ENCODE data around the gene AGTRAP. TPM values are rescaled to one million over a fixed set of nuclear protein-coding genes. Genes with fewer than 3 reads are reported as not detected.

Gene AGTRAP
- total RNA-seq, 1 experiment from 2014 or later: 22.6 TPM

GRCh38 chr1:11701551-11701961 lies 34.4 kb upstream of the AGTRAP start:
- no peak overlapping the region for H3K27ac ChIP-seq
- H3K36me3 ChIP-seq: no peaks in the 10 kb centered on the region
- H3K27me3 ChIP-seq (replicated peaks): peaks cover 30% of the 10 kb centered on the region
- no peak for DNase-seq (ENCODE audit: low read depth in 1 of 2, low spot score in 2 of 2)
- no peaks in the 10 kb centered on the region; the same call in 1 of the 2 replicates for H3K9me3 ChIP-seq (replicated peaks)
- no peaks in the 10 kb centered on the region for H3K4me1 ChIP-seq (replicated peaks)
- H3K4me3 ChIP-seq: no peak overlapping the region

- Histone ChIP-seq H3K36me3 (no peaks in the 10 kb centered on the region), H3K27me3 (replicated peaks) (peaks cover 28% of the 10 kb centered on the region), H3K27ac (no peak overlapping the region), H3K4me1 (replicated peaks) (no peaks in the 10 kb centered on the region), H3K9me3 (replicated peaks) (no peaks in the 10 kb centered on the region; the same call in 1 of the 2 replicates), H3K4me3 (no peak overlapping the region)
- no peak for DNase-seq (ENCODE audit: low read depth in 1 of 2, low spot score in 2 of 2)
Measured at GRCh38 chr1:11701981-11702803, 33.7 kb upstream of the AGTRAP start.

GRCh38 chr1:11703357-11704193 lies 32.4 kb upstream of the AGTRAP start:
- no peaks in the 10 kb centered on the region; the same call in 1 of the 2 replicates for H3K9me3 ChIP-seq (replicated peaks)
- DNase-seq (ENCODE audit: low read depth in 1 of 2, low spot score in 2 of 2): no peak
- no peak overlapping the region for H3K4me3 ChIP-seq
- no peaks in the 10 kb centered on the region for H3K4me1 ChIP-seq (replicated peaks)
- peaks cover 25% of the 10 kb centered on the region for H3K27me3 ChIP-seq (replicated peaks)
- H3K36me3 ChIP-seq: no peaks in the 10 kb centered on the region
- H3K27ac ChIP-seq: no peak overlapping the region

GRCh38 chr1:11704194-11704529 lies 31.8 kb upstream of the AGTRAP start:
- no peak overlapping the region for H3K27ac ChIP-seq
- H3K36me3 ChIP-seq: no peaks in the 10 kb centered on the region
- H3K27me3 ChIP-seq (replicated peaks): peaks cover 22% of the 10 kb centered on the region
- H3K4me1 ChIP-seq (replicated peaks): no peaks in the 10 kb centered on the region
- H3K9me3 ChIP-seq (replicated peaks): no peaks in the 10 kb centered on the region; the same call in 1 of the 2 replicates
- no peak overlapping the region for H3K4me3 ChIP-seq
- DNase-seq (ENCODE audit: low read depth in 1 of 2, low spot score in 2 of 2): no peak

DNA sequence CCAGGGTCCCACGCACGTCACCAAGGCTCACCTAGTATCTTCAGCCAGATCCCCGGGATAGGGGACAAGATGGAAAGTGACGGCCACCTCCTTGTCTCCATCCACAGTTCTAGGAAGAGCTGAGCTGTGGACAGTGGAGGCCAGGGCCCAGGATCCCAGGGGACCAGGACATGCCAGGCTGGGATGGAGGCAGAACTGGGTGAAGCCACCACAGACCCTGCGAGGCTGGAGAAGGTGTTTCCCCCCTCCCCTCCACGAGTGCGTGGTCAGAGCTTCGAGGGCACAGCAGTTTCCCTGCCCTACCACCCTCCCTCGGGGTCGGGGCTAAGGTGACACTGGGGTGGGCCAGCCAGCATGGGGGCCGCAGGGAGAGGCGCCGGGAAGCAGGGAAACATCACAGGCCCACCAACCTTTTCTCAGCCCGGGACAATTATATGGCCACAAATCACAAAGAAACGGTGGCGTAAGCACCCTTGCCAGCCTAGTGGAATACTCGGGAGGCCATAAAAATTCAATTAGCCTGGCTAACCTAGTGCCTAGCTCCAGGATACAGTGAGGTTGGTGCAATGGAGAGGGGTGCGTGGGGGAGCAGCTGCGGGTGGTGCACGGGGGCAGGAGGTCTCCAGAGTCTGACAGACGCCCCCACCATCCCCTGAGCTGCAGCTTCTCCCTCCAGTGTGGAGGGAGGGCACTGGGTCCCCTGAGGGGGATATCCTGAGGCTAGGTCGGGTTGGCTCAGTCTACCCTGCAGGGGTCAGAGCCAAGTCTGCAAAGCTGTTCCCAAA lies 31.1 kb upstream of the AGTRAP start:
- H3K4me1 ChIP-seq (replicated peaks): no peaks in the 10 kb centered on the region
- no peak overlapping the region for H3K27ac ChIP-seq
- no peaks in the 10 kb centered on the region for H3K36me3 ChIP-seq
- peaks cover 22% of the 10 kb centered on the region for H3K27me3 ChIP-seq (replicated peaks)
- H3K9me3 ChIP-seq (replicated peaks): no peaks in the 10 kb centered on the region; the same call in 1 of the 2 replicates
- H3K4me3 ChIP-seq: no peak overlapping the region
- no peak for DNase-seq (ENCODE audit: low read depth in 1 of 2, low spot score in 2 of 2)

DNA sequence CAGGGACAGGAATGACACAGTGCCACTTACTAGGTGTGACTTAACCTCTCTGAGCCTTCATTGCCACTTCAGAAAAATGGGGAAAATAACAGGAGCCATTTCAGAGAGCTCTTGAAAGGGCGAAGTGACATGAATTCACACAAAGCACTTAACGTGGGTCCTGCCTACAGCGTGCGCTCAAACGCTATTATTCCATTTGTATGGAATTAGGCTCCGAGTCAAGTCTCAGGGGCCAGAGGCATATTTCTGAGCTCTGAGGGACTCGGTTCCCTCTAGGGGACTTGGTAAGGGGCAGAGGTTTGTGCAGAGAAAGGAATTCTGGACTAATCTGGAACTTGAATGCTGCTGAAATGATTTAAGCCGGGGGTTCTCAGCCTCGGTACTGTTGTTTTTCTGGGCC lies 30.3 kb upstream of the AGTRAP start:
- H3K27me3 ChIP-seq (replicated peaks): peaks cover 22% of the 10 kb centered on the region
- DNase-seq (ENCODE audit: low read depth in 1 of 2, low spot score in 2 of 2): no peak
- H3K27ac ChIP-seq: no peak overlapping the region
- no peak overlapping the region for H3K4me3 ChIP-seq
- H3K36me3 ChIP-seq: no peaks in the 10 kb centered on the region
- H3K9me3 ChIP-seq (replicated peaks): no peaks in the 10 kb centered on the region; the same call in 1 of the 2 replicates
- H3K4me1 ChIP-seq (replicated peaks): no peaks in the 10 kb centered on the region

DNA sequence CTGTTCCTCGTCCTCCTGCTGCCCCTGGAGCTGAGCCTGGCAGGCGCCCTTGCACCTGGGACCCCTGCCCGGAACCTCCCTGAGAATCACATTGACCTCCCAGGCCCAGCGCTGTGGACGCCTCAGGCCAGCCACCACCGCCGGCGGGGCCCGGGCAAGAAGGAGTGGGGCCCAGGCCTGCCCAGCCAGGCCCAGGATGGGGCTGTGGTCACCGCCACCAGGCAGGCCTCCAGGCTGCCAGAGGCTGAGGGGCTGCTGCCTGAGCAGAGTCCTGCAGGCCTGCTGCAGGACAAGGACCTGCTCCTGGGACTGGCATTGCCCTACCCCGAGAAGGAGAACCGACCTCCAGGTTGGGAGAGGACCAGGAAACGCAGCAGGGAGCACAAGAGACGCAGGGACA lies 29.6 kb upstream of the AGTRAP start:
- Histone ChIP-seq H3K4me3 (no peak overlapping the region), H3K36me3 (no peaks in the 10 kb centered on the region), H3K27me3 (replicated peaks) (peaks cover 22% of the 10 kb centered on the region), H3K27ac (no peak overlapping the region), H3K4me1 (replicated peaks) (no peaks in the 10 kb centered on the region), H3K9me3 (replicated peaks) (no peaks in the 10 kb centered on the region; the same call in 1 of the 2 replicates)
- DNase-seq (ENCODE audit: low read depth in 1 of 2, low spot score in 2 of 2): no peak

GRCh38 chr1:11707621-11708276 lies 28.2 kb upstream of the AGTRAP start:
- H3K9me3 ChIP-seq (replicated peaks): no peaks in the 10 kb centered on the region
- no peak overlapping the region for H3K27ac ChIP-seq
- no peak overlapping the region for H3K4me3 ChIP-seq
- H3K4me1 ChIP-seq (replicated peaks): no peaks in the 10 kb centered on the region
- DNase-seq (ENCODE audit: low read depth in 1 of 2, low spot score in 2 of 2): no peak
- H3K36me3 ChIP-seq: no peaks in the 10 kb centered on the region
- H3K27me3 ChIP-seq (replicated peaks): peaks cover 22% of the 10 kb centered on the region; the same call in 1 of the 2 replicates

GRCh38 chr1:11708554-11709350 lies 27.2 kb upstream of the AGTRAP start:
- H3K27me3 ChIP-seq (replicated peaks): peaks cover 19% of the 10 kb centered on the region; the same call in 1 of the 2 replicates
- H3K4me3 ChIP-seq: no peak overlapping the region
- no peaks in the 10 kb centered on the region for H3K9me3 ChIP-seq (replicated peaks)
- no peaks in the 10 kb centered on the region for H3K4me1 ChIP-seq (replicated peaks)
- no peaks in the 10 kb centered on the region for H3K36me3 ChIP-seq
- no peak for DNase-seq (ENCODE audit: low read depth in 1 of 2, low spot score in 2 of 2)
- no peak overlapping the region for H3K27ac ChIP-seq

DNA sequence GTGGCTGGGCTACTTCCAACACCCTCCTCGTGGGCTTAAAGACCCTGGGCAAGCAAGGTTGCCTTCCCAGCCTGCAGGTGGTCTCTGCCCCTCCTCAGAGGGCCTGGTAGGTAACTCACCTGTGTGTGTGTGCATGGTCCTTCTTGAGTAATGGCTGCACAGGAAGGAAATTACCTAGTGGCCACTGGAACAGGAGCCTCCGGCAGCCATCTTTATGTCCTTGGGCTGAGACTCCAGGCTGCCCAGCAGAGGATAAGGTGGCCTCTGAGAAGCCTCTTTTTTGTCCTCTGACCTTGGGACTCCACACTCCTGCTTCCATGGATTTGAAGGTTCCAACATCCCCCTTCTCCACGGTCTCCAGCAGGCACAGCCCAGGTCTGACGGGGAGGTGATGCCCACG lies 24.4 kb upstream of the AGTRAP start:
- no peak for DNase-seq (ENCODE audit: low read depth in 1 of 2, low spot score in 2 of 2)
- no peaks in the 10 kb centered on the region for H3K4me1 ChIP-seq (replicated peaks)
- no peak overlapping the region for H3K27ac ChIP-seq
- peaks cover 20% of the 10 kb centered on the region for H3K27me3 ChIP-seq (replicated peaks)
- no peaks in the 10 kb centered on the region for H3K9me3 ChIP-seq (replicated peaks)
- H3K4me3 ChIP-seq: no peak overlapping the region
- no peaks in the 10 kb centered on the region for H3K36me3 ChIP-seq

DNA sequence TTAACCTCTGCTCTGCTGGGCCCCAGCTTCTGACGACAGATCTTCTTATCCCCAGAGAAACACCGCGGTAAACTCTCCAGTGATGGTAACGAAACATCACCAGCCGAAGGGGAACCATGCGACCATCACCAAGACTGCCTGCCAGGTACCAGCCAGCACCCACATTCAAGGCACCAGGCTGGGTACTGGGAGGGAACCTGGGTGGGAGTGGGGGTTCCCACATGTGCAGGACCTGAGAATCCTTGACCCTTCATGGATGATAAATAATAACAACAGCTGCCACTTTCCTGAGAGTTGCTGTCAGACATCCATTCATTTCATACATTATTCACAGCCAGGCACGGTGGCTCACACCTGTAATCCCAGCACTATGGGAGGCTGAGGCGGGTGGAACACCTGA lies 23.7 kb upstream of the AGTRAP start:
- Histone ChIP-seq H3K4me3 (no peak overlapping the region), H3K9me3 (replicated peaks) (no peaks in the 10 kb centered on the region), H3K4me1 (replicated peaks) (no peaks in the 10 kb centered on the region), H3K36me3 (no peaks in the 10 kb centered on the region), H3K27me3 (replicated peaks) (peaks cover 20% of the 10 kb centered on the region), H3K27ac (no peak overlapping the region)
- DNase-seq (ENCODE audit: low read depth in 1 of 2, low spot score in 2 of 2): no peak

- no peaks in the 10 kb centered on the region for H3K9me3 ChIP-seq (replicated peaks)
- DNase-seq (ENCODE audit: low read depth in 1 of 2, low spot score in 2 of 2): no peak
- no peaks in the 10 kb centered on the region for H3K36me3 ChIP-seq
- no peak overlapping the region for H3K27ac ChIP-seq
- no peaks in the 10 kb centered on the region for H3K4me1 ChIP-seq (replicated peaks)
- no peak overlapping the region for H3K4me3 ChIP-seq
- peaks cover 20% of the 10 kb centered on the region for H3K27me3 ChIP-seq (replicated peaks)
Measured at GRCh38 chr1:11713095-11713494, 22.8 kb upstream of the AGTRAP start.

Data from SJSA1 (cell line).